IPS-NIHi11 (cell line): ENCODE data around the gene RGS19.

Experiments used
- DNase-seq: peaks from one replicate; pipeline ENCODE4 v3.0.0; 2012; ENCODE audit warnings: mixed read lengths, low spot score

Gene RGS19

GRCh38 chr20:64108731-64109681 lies 29.7 kb upstream of the RGS19 start:
- no peak for DNase-seq

- no peak for DNase-seq
Measured at GRCh38 chr20:64107736-64108457, 28.6 kb upstream of the RGS19 start.

- DNase-seq, result peak; percentile 76
Measured at GRCh38 chr20:64106981-64107735, 27.8 kb upstream of the RGS19 start, which contains the start of gene NPBWR2. Gene NPBWR2, minus strand, starts transcription at chr20:64107565. Its CDS starts 734 bp downstream, at chr20:64106831.

GRCh38 chr20:64106435-64106961 lies 27.2 kb upstream of the RGS19 start:
- no peak for DNase-seq

GRCh38 chr20:64105846-64106434 lies 26.6 kb upstream of the RGS19 start:
- no peak for DNase-seq

GRCh38 chr20:64104667-64105451 lies 25.5 kb upstream of the RGS19 start:
- no peak for DNase-seq

GRCh38 chr20:64103871-64104666 lies 24.8 kb upstream of the RGS19 start:
- DNase-seq, result peak; percentile 65

GRCh38 chr20:64102647-64103354 lies 23.5 kb upstream of the RGS19 start:
- peak; percentile 69 for DNase-seq

- DNase-seq, result peak; percentile 95
Measured at GRCh38 chr20:64101731-64102621, 22.7 kb upstream of the RGS19 start.

- no peak for DNase-seq
Measured at GRCh38 chr20:64100946-64101688, 21.8 kb upstream of the RGS19 start.

GRCh38 chr20:64100566-64100888 lies 21.2 kb upstream of the RGS19 start:
- no peak for DNase-seq

GRCh38 chr20:64099880-64100565 lies 20.7 kb upstream of the RGS19 start:
- no peak for DNase-seq

- no peak for DNase-seq
Measured at GRCh38 chr20:64099086-64099786, 19.9 kb upstream of the RGS19 start.

GRCh38 chr20:64098471-64099013 lies 19.2 kb upstream of the RGS19 start:
- DNase-seq, result no peak

GRCh38 chr20:64096535-64096934 lies 17.2 kb upstream of the RGS19 start:
- no peak for DNase-seq

- no peak for DNase-seq
Measured at GRCh38 chr20:64095927-64096326, 16.6 kb upstream of the RGS19 start.
